ENCODE results near the gene JAGN1. TPM values are rescaled to one million over a fixed set of nuclear protein-coding genes. Genes with fewer than 3 reads are reported as not detected.
"Not testable (repeated sequence)": the region's sequence is repeated elsewhere in the genome, so short reads cannot be mapped to it uniquely, and the experiment has no call there.

Gene JAGN1
- total RNA-seq, 1 donor from 2014 or later = 55.2 TPM

DNA sequence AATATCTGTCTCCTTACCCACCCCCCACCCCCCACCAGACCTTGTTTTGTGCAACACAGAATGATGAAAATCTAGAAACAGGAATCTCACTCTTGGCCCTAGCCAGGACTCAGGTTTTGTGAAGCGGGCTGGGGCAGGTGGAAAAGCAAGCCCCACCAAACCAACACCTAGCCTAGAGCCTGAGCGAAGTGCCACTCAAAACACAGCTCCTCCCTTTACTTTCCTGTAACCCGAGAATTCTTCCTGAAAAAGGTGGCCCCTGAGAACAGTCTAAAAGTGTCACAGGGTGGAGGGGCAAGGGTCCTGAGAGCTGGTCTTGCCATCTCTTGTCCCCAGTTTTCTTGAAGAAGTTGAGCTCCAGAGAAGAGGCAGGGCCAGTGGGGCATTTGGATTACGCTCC is 29.2 kb upstream of the JAGN1 start:
- DNase-seq (ENCODE audit: low spot score in 2 of 2) = no peak
- Histone ChIP-seq H3K27ac (no peak overlapping the region), H3K4me1 (peaks cover 0 to 20% of the 10 kb centered on the region in 2 donors), H3K4me3 (no peak overlapping the region), H3K9me3 (no peaks in the 10 kb centered on the region), H3K27me3 (no peaks in the 10 kb centered on the region), H3K36me3 (no peaks in the 10 kb centered on the region)
- intact Hi-C loops (cut with DNase I) = no loop called here
- no peak for TF ChIP-seq CTCF (IDR thresholded peaks at IDR 0.05)

DNA sequence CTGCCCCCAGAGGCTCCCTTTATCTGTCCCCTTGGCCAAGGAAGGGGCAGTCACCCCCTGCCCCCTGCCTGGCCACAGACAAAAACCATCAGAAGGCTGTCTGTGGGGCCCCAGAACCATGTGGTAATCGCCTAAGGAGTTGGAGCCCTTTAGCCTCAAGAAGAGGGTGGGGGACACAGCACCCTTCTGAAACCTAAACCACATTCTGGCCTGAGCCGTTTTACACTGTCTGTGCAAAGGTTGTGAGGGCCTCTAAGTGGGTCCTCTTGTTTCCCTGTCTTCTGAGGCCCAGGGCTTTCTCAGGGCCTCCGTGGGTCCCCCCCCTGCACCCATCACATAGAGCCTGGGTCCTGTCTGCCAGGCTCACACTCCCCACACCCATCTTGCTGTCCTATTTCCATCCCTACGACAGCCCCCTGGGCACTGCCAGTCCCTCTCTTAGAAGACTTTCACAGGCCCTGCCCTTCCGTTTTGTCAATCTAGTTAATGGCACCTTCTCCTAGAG is 28.7 kb upstream of the JAGN1 start:
- Histone ChIP-seq H3K27ac (no peak overlapping the region), H3K36me3 (no peaks in the 10 kb centered on the region), H3K4me3 (no peak overlapping the region), H3K27me3 (no peaks in the 10 kb centered on the region), H3K4me1 (peaks cover 0 to 20% of the 10 kb centered on the region in 2 donors), H3K9me3 (no peaks in the 10 kb centered on the region)
- no peak for DNase-seq (ENCODE audit: low spot score in 2 of 2)
- no peak for TF ChIP-seq CTCF (IDR thresholded peaks at IDR 0.05)
- intact Hi-C loops (cut with DNase I) = no loop called here

DNA sequence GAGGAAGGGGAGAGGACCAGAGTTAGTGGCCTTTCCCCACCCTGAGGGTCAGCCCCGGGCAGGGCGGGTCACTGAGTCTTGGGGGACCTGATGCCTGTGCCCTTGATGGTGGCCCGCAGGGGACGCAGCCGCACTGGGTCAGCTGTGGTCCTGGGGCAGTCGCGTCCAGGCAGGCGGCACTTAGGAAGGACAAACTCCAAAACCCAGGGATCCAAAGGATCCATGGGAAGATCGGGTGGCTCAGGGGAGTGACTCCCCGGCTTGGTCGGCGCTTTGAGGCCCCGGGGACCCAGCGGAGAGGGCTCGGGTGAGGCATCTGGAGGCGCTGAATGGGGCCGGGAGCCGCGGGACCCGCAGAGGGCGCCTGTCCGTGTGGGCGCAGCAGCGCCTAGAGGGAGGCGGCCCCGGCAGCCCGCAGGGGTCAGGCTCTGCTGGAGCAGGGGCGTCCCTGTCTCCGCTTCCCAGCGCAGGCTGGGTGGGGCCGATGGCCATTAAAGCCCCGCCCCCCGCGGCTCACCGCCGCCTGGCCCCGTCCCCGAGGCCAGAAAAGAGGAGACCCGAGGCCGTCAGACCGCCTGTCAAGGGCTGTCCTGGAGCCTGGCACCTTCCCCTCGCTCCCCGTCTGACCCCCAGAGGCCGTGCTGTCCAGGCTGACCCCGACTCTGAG is 27.9 kb upstream of the JAGN1 start:
- Histone ChIP-seq H3K27me3 (no peaks in the 10 kb centered on the region), H3K9me3 (no peaks in the 10 kb centered on the region), H3K36me3 (no peaks in the 10 kb centered on the region), H3K4me3 (peak overlapping the region; percentile 44 to 63), H3K4me1 (peaks cover 0 to 24% of the 10 kb centered on the region in 2 donors), H3K27ac (no peak overlapping the region)
- intact Hi-C loops (cut with DNase I) = no loop called here
- peak in 2 of 3 experiments; percentile 9 to 29 for TF ChIP-seq CTCF (IDR thresholded peaks at IDR 0.05)
- DNase-seq (ENCODE audit: low spot score in 2 of 2) = peak in 1 of 2 donors; percentile 69

DNA sequence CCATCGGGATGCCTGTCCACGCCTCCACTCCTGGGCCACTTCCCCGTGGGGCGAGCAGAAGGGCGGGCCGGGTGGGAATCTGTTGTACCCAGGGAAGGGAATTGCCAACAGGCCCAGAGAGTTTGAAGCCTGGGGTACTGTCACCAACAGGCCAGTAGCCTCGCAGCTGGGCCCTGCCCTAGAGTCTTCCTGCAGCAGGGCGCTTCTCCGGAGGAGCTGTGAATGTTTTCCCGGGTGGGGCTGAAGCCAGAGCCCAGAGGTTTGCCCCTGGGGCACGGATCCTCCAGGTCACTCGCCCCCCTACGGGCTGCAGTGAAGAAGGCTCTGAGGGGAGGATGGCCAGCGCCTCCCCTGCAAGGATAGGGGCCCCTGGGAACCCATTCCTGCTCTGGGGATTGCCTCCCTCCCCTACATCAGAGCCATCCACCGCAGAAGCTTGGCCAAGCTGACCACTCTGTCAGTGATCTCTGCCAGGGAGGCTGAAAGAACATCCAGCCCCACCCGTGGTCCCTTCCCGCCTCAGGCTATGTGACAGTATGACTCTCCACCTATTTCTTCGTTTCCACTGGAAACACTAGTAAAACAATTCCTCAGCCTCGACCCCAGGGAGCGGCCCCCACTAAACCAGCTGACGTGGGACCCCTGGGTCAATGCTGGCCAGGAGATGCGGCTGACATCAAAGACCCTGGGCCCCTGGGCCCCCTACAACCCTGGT is 27.2 kb upstream of the JAGN1 start:
- no peaks in the 10 kb centered on the region for H3K27me3 ChIP-seq
- intact Hi-C loops (cut with DNase I) = no loop called here
- peaks cover 0 to 24% of the 10 kb centered on the region in 2 donors for H3K4me1 ChIP-seq
- no peaks in the 10 kb centered on the region for H3K9me3 ChIP-seq
- TF ChIP-seq CTCF (IDR thresholded peaks at IDR 0.05) = no peak
- no peak overlapping the region for H3K27ac ChIP-seq
- no peaks in the 10 kb centered on the region for H3K36me3 ChIP-seq
- DNase-seq (ENCODE audit: low spot score in 2 of 2) = no peak
- H3K4me3 ChIP-seq = peak overlapping the region; percentile 44 to 63

- Histone ChIP-seq H3K4me1 (peaks cover 0 to 24% of the 10 kb centered on the region in 2 donors), H3K4me3 (peak overlapping the region in 1 of 2 donors; percentile 5)
- DNase-seq (ENCODE audit: low spot score in 2 of 2) = peak in 1 of 2 donors; percentile 81
Measured at GRCh38 chr3:9864200-9864927, 26.0 kb upstream of the JAGN1 start.

GRCh38 chr3:9865125-9865637 is 25.2 kb upstream of the JAGN1 start:
- intact Hi-C loops (cut with DNase I); H3K9me3 ChIP-seq; H3K4me3 ChIP-seq; DNase-seq (ENCODE audit: low spot score in 2 of 2); H3K36me3 ChIP-seq; H3K27me3 ChIP-seq: not testable (repeated sequence)
- Histone ChIP-seq H3K4me1 (peaks cover 0 to 24% of the 10 kb centered on the region in 2 donors), H3K27ac (peak overlapping the region in 1 of 2 donors; percentile 73)

More at GRCh38 chr3:9864200-9864927, 26.0 kb upstream of the JAGN1 start:
- Histone ChIP-seq H3K36me3 (no peaks in the 10 kb centered on the region), H3K27me3 (no peaks in the 10 kb centered on the region), H3K9me3 (no peaks in the 10 kb centered on the region), H3K27ac (peak overlapping the region; percentile 2 to 34)
- TF ChIP-seq CTCF (IDR thresholded peaks at IDR 0.05) = no peak
- intact Hi-C loops (cut with DNase I) = no loop called here
